Ovary (tissue), 9 donors: Measurements from ENCODE around the gene PKN3. TPM values are rescaled to one million over a fixed set of nuclear protein-coding genes. Genes with fewer than 3 reads are reported as not detected.

Experiments used
- DNase-seq, 5 donors: peaks; one replicate each; pipeline ENCODE4 v3.0.0-alpha.2; 2019 to 2020
- H3K27ac ChIP-seq, 2 donors: fragments of 200-600 bp; one replicate each; pipeline versions ENCODE4 v1.5.1 to v1.8.0; 2019 to 2022
- H3K27me3 ChIP-seq: fragments of 200-600 bp; one replicate; pipeline ENCODE4 v1.8.0; 2022
- H3K36me3 ChIP-seq: fragments of 200-600 bp; sonication (generic); one replicate; pipeline ENCODE4 v1.5.1; 2019
- H3K4me1 ChIP-seq: one replicate; pipeline ENCODE4 v1.8.1; 2013; ENCODE audit warnings: mild to moderate bottlenecking, moderate library complexity; ENCODE audit not compliant: insufficient read depth
- H3K4me3 ChIP-seq: fragments of 200-600 bp; sonication (generic); one replicate; pipeline ENCODE4 v1.5.1; 2017
- H3K9me3 ChIP-seq, 2 donors: fragments of 200-600 bp in 1 of 2; sonication (generic) in 1 of 2; one replicate each; pipeline versions ENCODE4 v1.5.1 to v1.8.1; 2013 to 2019; ENCODE audit warnings: mild to moderate bottlenecking in 1 of 2, moderate library complexity in 1 of 2
- CTCF ChIP-seq, 3 donors: fragments of 450-650 bp in 2 of 3; fragments of 200-600 bp in 1 of 3; IDR thresholded peaks; one replicate each; pipeline versions ENCODE4 v1.5.1 to v1.8.0; 2016 to 2022; ENCODE audit warnings: antibody characterized with exemption in 3 of 3, mild to moderate bottlenecking in 1 of 3
- EP300 ChIP-seq: sonication (generic); formaldehyde crosslinking; IDR thresholded peaks from one replicate; pipeline ENCODE4 v1.6.1; 2017; ENCODE audit warnings: antibody characterized with exemption
- POLR2A ChIP-seq: fragments of 450-650 bp; IDR thresholded peaks from one replicate; pipeline ENCODE4 v1.6.1; 2017; ENCODE audit warnings: antibody characterized with exemption, mild to moderate bottlenecking, moderate library complexity
- WGBS, 3 donors: extraction: QIAGEN DNeasy Blood & Tissue Kit in 1 of 3; methylation state at CpG; one replicate each; pipeline versions ENCODE4 v1.1.5 to v1.1.7; 2013 to 2017; 5-methylcytosine and 5-hydroxymethylcytosine counted together
- intact Hi-C, 4 donors: fragments of 100-400 bp; cut with DNase I; formaldehyde crosslinking; loops; one replicate each; pipeline versions ENCODE4 v1.11.0 to v1.15.1; 2022 to 2023
- polyA plus RNA-seq, 2 donors: library from polyadenylated mRNA; stranded (reverse); fragments of 200-250 nt in 1 of 2; fragments of 350-450 nt in 1 of 2; fragmentation: Illumina TruSeq in 1 of 2; extraction: RNeasy Lipid Tissue Mini Kit (QIAGEN cat#74804) in 1 of 2; gene quantifications; one replicate each; pipeline ENCODE4 v1.2.3, GENCODE V29; 2013 to 2014
- total RNA-seq, 7 donors: library from RNA; depleted of rRNA in 2 of 7; stranded (reverse); fragments of >200 nt in 2 of 7; fragmentation: NEBNext Ultra II Directional in 3 of 7; extraction: Animal tissue kit (Norgen Biotek cat#: 25700) in 3 of 7; gene quantifications; one replicate each; pipeline versions ENCODE4 v1.1.0 to v1.2.4, GENCODE V29; 2016 to 2023
- donor health status: DM: no; HTN: no; CAD: no; lungs with moderate emphysema.
- donor health status: DM: no; HTN: no; CAD: no.
- donor health status: Bipolar disorder and iron deficiency.
- donor health status: DM: yes; HTN: yes; CAD: no.
- donor health status: DM: no; HTN: no; CAD: no.
- donor health status: DM: yes; HTN: yes; CAD: no.

Gene PKN3
- total and polyA plus RNA-seq, 9 donors, result 1.3 to 7.6 (median 4.2) TPM

- Histone ChIP-seq H3K27ac (no peak overlapping the region), H3K4me3 (no peak overlapping the region), H3K36me3 (no peaks in the 10 kb centered on the region), H3K4me1 (no peaks in the 10 kb centered on the region), H3K9me3 (no peaks in the 10 kb centered on the region), H3K27me3 (no peaks in the 10 kb centered on the region)
- 62 to 81% (median 72%) methylated on average over 10 of the region's 10 CpGs for WGBS, 3 donors
- TF ChIP-seq POLR2A (no peak), EP300 (no peak)
- peak in 1 of 5 donors; percentile 2 for DNase-seq
- intact Hi-C loops, result no loop called here
These were observed 24.5 kb upstream of the PKN3 start for GRCh38 chr9:128677794-128678193.

GRCh38 chr9:128683340-128684064 lies 18.8 kb upstream of the PKN3 start:
- intact Hi-C loops, result no loop called here
- no peaks in the 10 kb centered on the region for H3K36me3 ChIP-seq
- peaks cover 7% of the 10 kb centered on the region for H3K4me1 ChIP-seq
- DNase-seq, result peak; percentile 39 to 60 (median 44)
- peak overlapping the region; percentile 58 for H3K4me3 ChIP-seq
- H3K27ac ChIP-seq, result peak overlapping the region in 1 of 2 donors; percentile 27
- 4 to 8% (median 4%) methylated on average over 21 of the region's 21 CpGs for WGBS, 3 donors
- no peak for TF ChIP-seq EP300
- no peak for TF ChIP-seq POLR2A
- TF ChIP-seq CTCF (IDR thresholded peaks at IDR 0.05), result no peak
- H3K9me3 ChIP-seq, result no peaks in the 10 kb centered on the region
- H3K27me3 ChIP-seq, result no peaks in the 10 kb centered on the region

- Histone ChIP-seq H3K27me3 (no peaks in the 10 kb centered on the region), H3K9me3 (no peaks in the 10 kb centered on the region), H3K4me3 (peak overlapping the region; percentile 58), H3K27ac (no peak overlapping the region), H3K4me1 (peaks cover 7% of the 10 kb centered on the region), H3K36me3 (no peaks in the 10 kb centered on the region)
- WGBS, 3 donors, result 1 to 4% (median 1%) methylated on average over 3 of the region's 3 CpGs
- TF ChIP-seq CTCF (IDR thresholded peaks at IDR 0.05) (no peak), POLR2A (no peak), EP300 (no peak)
- no peak for DNase-seq
- intact Hi-C loops, result no loop called here
These were observed 18.3 kb upstream of the PKN3 start for GRCh38 chr9:128684065-128684324.

- intact Hi-C loops, result no loop called here
- peak; percentile 71 to 78 (median 75) for DNase-seq
- no peak for TF ChIP-seq EP300
- no peak for TF ChIP-seq CTCF (IDR thresholded peaks at IDR 0.05)
- no peak for TF ChIP-seq POLR2A
- peaks cover 7% of the 10 kb centered on the region for H3K4me1 ChIP-seq
- H3K4me3 ChIP-seq, result peak overlapping the region; percentile 58
- no peaks in the 10 kb centered on the region for H3K36me3 ChIP-seq
- 10 to 12% (median 11%) methylated on average over 15 of the region's 15 CpGs for WGBS, 3 donors
- no peaks in the 10 kb centered on the region for H3K9me3 ChIP-seq
- no peaks in the 10 kb centered on the region for H3K27me3 ChIP-seq
- peak overlapping the region in 1 of 2 donors; percentile 8 for H3K27ac ChIP-seq
These were observed 17.7 kb upstream of the PKN3 start for GRCh38 chr9:128684325-128685199.
